OCI-LY1 (cell line): Measurements from ENCODE around the gene CRY1.

ENCODE experiments used
- EZH2 ChIP-seq: fragments of 200-600 bp; sonication (generic), shearing (Covaris generic); IDR thresholded peaks from 2 replicates; pipeline ENCODE4 v1.8.0; 2017; ENCODE audit warnings: borderline replicate concordance, mixed run types, mild to moderate bottlenecking, antibody characterized with exemption, low read length, moderate library complexity, mixed read lengths
- TF ChIP-seq, protein P1 (sequence below): fragments of 200-600 bp; sonication (generic), shearing (Covaris generic); IDR thresholded peaks from 2 replicates; pipeline ENCODE4 v1.5.1; 2017; ENCODE audit warnings: mild to moderate bottlenecking, antibody characterized with exemption, low read length, moderate library complexity, mixed read lengths

DNA sequence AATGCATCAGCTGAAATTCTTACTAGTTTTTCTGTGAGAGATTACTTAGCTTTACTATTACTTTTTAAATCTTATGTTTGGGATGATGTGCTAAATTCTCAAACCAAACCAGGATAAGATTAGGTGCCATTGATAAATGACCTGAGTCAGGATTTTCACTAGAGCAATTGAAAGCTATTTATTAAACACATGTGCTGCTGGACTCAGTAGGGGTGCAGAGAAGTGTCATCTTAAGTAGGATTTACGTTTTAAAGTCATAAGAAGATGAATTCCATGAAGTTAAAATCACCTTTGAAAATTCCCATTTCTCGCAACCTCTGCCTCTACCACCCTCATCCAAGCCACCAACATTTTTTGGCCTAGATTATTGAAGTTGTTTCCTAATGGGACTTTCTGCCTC lies 128.8 kb downstream of the CRY1 start:
- TF ChIP-seq, protein P1, sequence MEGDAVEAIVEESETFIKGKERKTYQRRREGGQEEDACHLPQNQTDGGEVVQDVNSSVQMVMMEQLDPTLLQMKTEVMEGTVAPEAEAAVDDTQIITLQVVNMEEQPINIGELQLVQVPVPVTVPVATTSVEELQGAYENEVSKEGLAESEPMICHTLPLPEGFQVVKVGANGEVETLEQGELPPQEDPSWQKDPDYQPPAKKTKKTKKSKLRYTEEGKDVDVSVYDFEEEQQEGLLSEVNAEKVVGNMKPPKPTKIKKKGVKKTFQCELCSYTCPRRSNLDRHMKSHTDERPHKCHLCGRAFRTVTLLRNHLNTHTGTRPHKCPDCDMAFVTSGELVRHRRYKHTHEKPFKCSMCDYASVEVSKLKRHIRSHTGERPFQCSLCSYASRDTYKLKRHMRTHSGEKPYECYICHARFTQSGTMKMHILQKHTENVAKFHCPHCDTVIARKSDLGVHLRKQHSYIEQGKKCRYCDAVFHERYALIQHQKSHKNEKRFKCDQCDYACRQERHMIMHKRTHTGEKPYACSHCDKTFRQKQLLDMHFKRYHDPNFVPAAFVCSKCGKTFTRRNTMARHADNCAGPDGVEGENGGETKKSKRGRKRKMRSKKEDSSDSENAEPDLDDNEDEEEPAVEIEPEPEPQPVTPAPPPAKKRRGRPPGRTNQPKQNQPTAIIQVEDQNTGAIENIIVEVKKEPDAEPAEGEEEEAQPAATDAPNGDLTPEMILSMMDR: no peak
- no peak for TF ChIP-seq EZH2
